Ascending aorta (tissue), 2 donors: ENCODE measurements around the gene SEPHS2. TPM values are rescaled to one million over a fixed set of nuclear protein-coding genes. Genes with fewer than 3 reads are reported as not detected.
"Not testable (repeated sequence)": the region's sequence is repeated elsewhere in the genome, so short reads cannot be mapped to it uniquely, and the experiment has no call there.

ENCODE experiments used
- DNase-seq, 2 donors: peaks; one replicate each; pipeline ENCODE4 v3.0.0-alpha.2; 2019; ENCODE audit warnings: low spot score in 2 of 2
- H3K27ac ChIP-seq, 2 donors: fragments of 200-600 bp; sonication (generic); one replicate each; pipeline ENCODE4 v1.5.1; 2016 to 2017; ENCODE audit warnings: mild to moderate bottlenecking in 1 of 2
- H3K27me3 ChIP-seq: fragments of 200-600 bp; sonication (generic); one replicate; pipeline ENCODE4 v1.5.1; 2017
- H3K36me3 ChIP-seq, 2 donors: fragments of 200-600 bp; sonication (generic); one replicate each; pipeline ENCODE4 v1.5.1; 2016
- H3K4me1 ChIP-seq, 2 donors: fragments of 200-600 bp; sonication (generic); one replicate each; pipeline ENCODE4 v1.5.1; 2016 to 2017; ENCODE audit warnings: mild to moderate bottlenecking in 1 of 2
- H3K4me3 ChIP-seq, 2 donors: fragments of 200-600 bp; sonication (generic); one replicate each; pipeline ENCODE4 v1.5.1; 2016 to 2017; ENCODE audit warnings: mild to moderate bottlenecking in 1 of 2
- H3K9me3 ChIP-seq, 2 donors: fragments of 200-600 bp; sonication (generic); one replicate each; pipeline ENCODE4 v1.5.1; 2016
- CTCF ChIP-seq, 3 experiments: fragments of 200-600 bp in 2 of 3; fragments of 450-650 bp in 1 of 3; sonication (generic) in 2 of 3; IDR thresholded peaks; one replicate each; pipeline ENCODE4 v1.5.1; 2016 to 2019; ENCODE audit warnings: antibody characterized with exemption in 3 of 3, mild to moderate bottlenecking in 1 of 3, moderate library complexity in 1 of 3
- intact Hi-C: fragments of 100-400 bp; cut with DNase I; formaldehyde crosslinking; loops from one replicate; pipeline ENCODE4 v1.15.1; 2023
- total RNA-seq: library from RNA; depleted of rRNA; stranded (reverse); fragments of >200 nt; gene quantifications from one replicate; pipeline ENCODE4 v1.1.0, GENCODE V29; 2016

The SEPHS2 gene
- total RNA-seq, 1 donor from 2014 or later = 22.8 TPM

GRCh38 chr16:30481381-30481780, 35.7 kb upstream of the SEPHS2 start:
- Histone ChIP-seq H3K36me3 (no peaks in the 10 kb centered on the region), H3K9me3 (no peaks in the 10 kb centered on the region), H3K27me3 (no peaks in the 10 kb centered on the region), H3K27ac (no peak overlapping the region), H3K4me3 (no peak overlapping the region), H3K4me1 (no peaks in the 10 kb centered on the region)
- TF ChIP-seq CTCF (IDR thresholded peaks at IDR 0.05) = no peak
- intact Hi-C loops = no loop called here
- DNase-seq = no peak

- Histone ChIP-seq H3K36me3 (no peaks in the 10 kb centered on the region), H3K4me1 (no peaks in the 10 kb centered on the region), H3K27ac (no peak overlapping the region), H3K4me3 (no peak overlapping the region), H3K27me3 (no peaks in the 10 kb centered on the region), H3K9me3 (no peaks in the 10 kb centered on the region)
- no peak for TF ChIP-seq CTCF (IDR thresholded peaks at IDR 0.05)
- no peak for DNase-seq
- intact Hi-C loops = no loop called here
Observed at GRCh38 chr16:30478766-30479478, 33.2 kb upstream of the SEPHS2 start.

GRCh38 chr16:30477773-30478172, 32.1 kb upstream of the SEPHS2 start:
- H3K4me3 ChIP-seq, H3K9me3 ChIP-seq, intact Hi-C loops, H3K4me1 ChIP-seq, DNase-seq, H3K27me3 ChIP-seq, H3K27ac ChIP-seq, H3K36me3 ChIP-seq: not testable (repeated sequence)

GRCh38 chr16:30476991-30477390, 31.3 kb upstream of the SEPHS2 start:
- H3K27me3 ChIP-seq = no peaks in the 10 kb centered on the region
- intact Hi-C loops = no loop called here
- no peaks in the 10 kb centered on the region for H3K36me3 ChIP-seq
- no peaks in the 10 kb centered on the region for H3K9me3 ChIP-seq
- no peak for TF ChIP-seq CTCF (IDR thresholded peaks at IDR 0.05)
- H3K27ac ChIP-seq = no peak overlapping the region
- no peak overlapping the region for H3K4me3 ChIP-seq
- no peak for DNase-seq
- H3K4me1 ChIP-seq = no peaks in the 10 kb centered on the region

- intact Hi-C loops = no loop called here
- Histone ChIP-seq H3K27me3 (no peaks in the 10 kb centered on the region), H3K4me3 (no peak overlapping the region), H3K36me3 (no peaks in the 10 kb centered on the region), H3K27ac (no peak overlapping the region), H3K4me1 (peaks cover 0 to 1% of the 10 kb centered on the region in 2 donors), H3K9me3 (no peaks in the 10 kb centered on the region)
- no peak for TF ChIP-seq CTCF (IDR thresholded peaks at IDR 0.05)
- DNase-seq = no peak
Observed at GRCh38 chr16:30474684-30475083, 29.0 kb upstream of the SEPHS2 start.

GRCh38 chr16:30474074-30474452, 28.4 kb upstream of the SEPHS2 start:
- Histone ChIP-seq H3K4me1 (peaks cover 0 to 6% of the 10 kb centered on the region in 2 donors), H3K9me3 (no peaks in the 10 kb centered on the region), H3K27me3 (no peaks in the 10 kb centered on the region), H3K27ac (no peak overlapping the region), H3K36me3 (no peaks in the 10 kb centered on the region), H3K4me3 (no peak overlapping the region)
- TF ChIP-seq CTCF (IDR thresholded peaks at IDR 0.05) = no peak
- intact Hi-C loops = no loop called here
- DNase-seq = no peak
